Mucosa of stomach (tissue), 1 donor: ENCODE results near the gene TIMM21.
A peak's percentile ranks its signal among the peaks of the same experiment; 100 is the strongest.

ENCODE experiments used
- H3K27me3 ChIP-seq: one replicate; pipeline ENCODE4 v1.7.0; 2013; ENCODE audit warnings: mild to moderate bottlenecking, low read length; ENCODE audit not compliant: control insufficient read depth, insufficient read depth
- H3K36me3 ChIP-seq: one replicate; pipeline ENCODE4 v1.7.0; 2013; ENCODE audit warnings: low read length; ENCODE audit not compliant: control insufficient read depth, insufficient read depth
- H3K4me1 ChIP-seq: one replicate; pipeline ENCODE4 v1.7.0; 2013; ENCODE audit warnings: mild to moderate bottlenecking, low read length; ENCODE audit not compliant: control insufficient read depth, insufficient read depth
- H3K4me3 ChIP-seq: one replicate; pipeline ENCODE4 v1.7.0; 2013; ENCODE audit warnings: low read length
- H3K9ac ChIP-seq: one replicate; pipeline ENCODE4 v1.7.0; 2013; ENCODE audit warnings: mild to moderate bottlenecking, low read length, moderate library complexity
- H3K9me3 ChIP-seq: one replicate; pipeline ENCODE4 v1.7.0; 2013; ENCODE audit warnings: mild to moderate bottlenecking, low read length, moderate library complexity; ENCODE audit not compliant: control insufficient read depth
- donor health status: Pancreatic carcinoma.

TIMM21 gene

DNA sequence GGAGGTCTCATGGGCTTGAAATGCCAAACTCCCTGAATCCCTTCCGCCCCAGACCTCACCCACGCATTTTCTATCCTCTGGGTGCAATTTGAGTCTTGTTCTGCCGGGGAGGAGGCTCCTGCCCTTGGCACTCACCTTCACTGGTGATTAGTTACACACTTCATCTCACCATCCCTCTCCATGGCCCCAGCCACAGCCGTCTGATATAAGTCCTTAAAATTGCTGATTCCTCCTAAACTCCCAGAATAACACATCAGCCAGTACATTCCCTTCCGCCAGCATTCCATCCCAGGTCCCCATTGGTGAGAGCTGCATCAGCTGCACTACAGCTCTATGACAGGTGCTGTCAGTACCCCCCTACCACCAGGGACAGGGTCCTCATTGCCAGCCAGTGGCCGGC, 3.9 kb downstream of the TIMM21 start:
- no peak overlapping the region for H3K4me3 ChIP-seq
- H3K9me3 ChIP-seq: no peaks in the 10 kb centered on the region
- H3K4me1 ChIP-seq: peaks cover 6% of the 10 kb centered on the region
- peaks cover 4% of the 10 kb centered on the region for H3K36me3 ChIP-seq
- no peak overlapping the region for H3K9ac ChIP-seq
- no peaks in the 10 kb centered on the region for H3K27me3 ChIP-seq

DNA sequence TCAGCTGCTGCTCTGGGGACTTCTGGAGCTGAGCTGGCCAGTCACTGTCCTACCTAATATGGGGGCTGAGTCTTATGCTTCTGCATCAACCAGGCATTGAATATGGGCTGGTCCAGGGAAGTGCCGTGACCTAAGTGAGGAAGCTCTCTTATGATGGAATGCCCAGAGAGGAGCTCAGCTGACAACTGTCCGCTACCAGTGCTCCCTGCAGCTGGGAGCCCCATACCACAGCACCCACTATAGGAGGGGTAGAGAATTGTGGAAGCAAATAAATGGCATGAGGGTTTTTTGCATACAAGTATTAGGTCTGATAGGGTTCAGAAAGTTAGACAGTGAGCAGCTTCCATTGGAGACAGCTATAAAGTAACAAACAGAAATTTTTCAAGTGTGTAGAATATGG, 4.5 kb downstream of the TIMM21 start:
- Histone ChIP-seq H3K9me3 (no peaks in the 10 kb centered on the region), H3K36me3 (peaks cover 4% of the 10 kb centered on the region), H3K9ac (no peak overlapping the region), H3K27me3 (no peaks in the 10 kb centered on the region), H3K4me3 (no peak overlapping the region), H3K4me1 (peaks cover 6% of the 10 kb centered on the region)

DNA sequence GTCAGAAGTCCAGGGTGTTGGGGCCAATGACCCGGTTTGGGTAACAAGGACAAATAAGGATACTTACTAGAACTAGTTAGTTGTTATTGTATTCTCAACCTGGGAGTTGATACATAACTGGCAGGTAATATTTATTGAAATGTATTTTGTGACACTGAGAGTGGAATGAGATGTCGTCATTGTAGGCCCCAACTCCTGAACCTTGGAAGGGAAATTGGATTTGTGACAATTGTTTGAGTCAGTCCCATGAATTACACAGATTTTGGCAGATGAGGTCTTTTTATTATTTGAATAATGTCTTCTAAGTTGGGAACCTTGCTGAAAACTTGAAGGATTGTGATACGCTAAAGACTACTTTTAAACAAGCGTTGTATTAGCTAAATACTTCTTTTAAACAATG, 5.1 kb downstream of the TIMM21 start:
- H3K36me3 ChIP-seq: peaks cover 4% of the 10 kb centered on the region
- peaks cover 6% of the 10 kb centered on the region for H3K4me1 ChIP-seq

DNA sequence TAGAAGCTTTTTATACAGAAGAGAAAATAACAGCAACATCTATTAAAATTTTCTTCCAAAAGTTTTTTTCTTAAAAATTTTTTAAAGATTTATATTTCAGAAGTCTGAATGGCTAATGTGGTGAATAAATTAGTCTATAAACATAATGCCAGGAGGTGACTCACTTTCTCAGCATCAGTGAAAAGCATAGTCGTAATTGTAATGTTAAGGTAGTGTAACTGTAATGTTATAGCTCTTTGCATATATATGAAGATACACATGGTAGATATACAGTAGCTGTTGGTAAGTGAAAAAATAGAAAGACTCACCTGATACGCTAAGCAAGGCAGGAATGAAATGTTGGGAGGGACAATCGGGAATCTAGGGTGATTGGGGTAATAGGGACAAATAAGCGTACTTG, 5.5 kb downstream of the TIMM21 start:
- Histone ChIP-seq H3K27me3 (no peaks in the 10 kb centered on the region), H3K4me1 (peaks cover 6% of the 10 kb centered on the region), H3K36me3 (peaks cover 4% of the 10 kb centered on the region), H3K9ac (no peak overlapping the region), H3K9me3 (no peaks in the 10 kb centered on the region), H3K4me3 (no peak overlapping the region)

More for the DNA sequence above, 5.1 kb downstream of the TIMM21 start:
- Histone ChIP-seq H3K27me3 (no peaks in the 10 kb centered on the region), H3K4me3 (no peak overlapping the region), H3K9me3 (no peaks in the 10 kb centered on the region), H3K9ac (no peak overlapping the region)

DNA sequence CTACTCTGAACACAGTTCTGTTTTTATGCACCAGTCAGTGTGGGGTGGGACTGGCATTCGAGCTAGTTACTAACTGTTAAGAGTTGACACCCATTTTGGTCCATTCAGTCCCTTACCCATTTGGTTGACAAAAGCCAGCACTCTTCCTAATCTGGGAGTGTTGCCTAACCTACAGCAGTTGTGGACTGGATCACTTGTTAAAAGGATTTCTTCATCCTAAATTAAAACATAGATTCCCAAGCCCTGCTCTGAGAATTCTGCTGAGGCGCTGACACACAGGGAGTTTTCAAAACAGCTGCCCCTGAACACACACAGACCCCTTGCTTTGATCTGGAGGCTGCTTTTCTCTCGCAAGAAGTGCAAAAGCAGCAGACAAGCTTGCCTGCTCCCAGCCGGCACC, 6.4 kb downstream of the TIMM21 start:
- Histone ChIP-seq H3K4me1 (peaks cover 3% of the 10 kb centered on the region), H3K4me3 (no peak overlapping the region), H3K27me3 (no peaks in the 10 kb centered on the region), H3K36me3 (peaks cover 4% of the 10 kb centered on the region), H3K9me3 (no peaks in the 10 kb centered on the region), H3K9ac (no peak overlapping the region)

DNA sequence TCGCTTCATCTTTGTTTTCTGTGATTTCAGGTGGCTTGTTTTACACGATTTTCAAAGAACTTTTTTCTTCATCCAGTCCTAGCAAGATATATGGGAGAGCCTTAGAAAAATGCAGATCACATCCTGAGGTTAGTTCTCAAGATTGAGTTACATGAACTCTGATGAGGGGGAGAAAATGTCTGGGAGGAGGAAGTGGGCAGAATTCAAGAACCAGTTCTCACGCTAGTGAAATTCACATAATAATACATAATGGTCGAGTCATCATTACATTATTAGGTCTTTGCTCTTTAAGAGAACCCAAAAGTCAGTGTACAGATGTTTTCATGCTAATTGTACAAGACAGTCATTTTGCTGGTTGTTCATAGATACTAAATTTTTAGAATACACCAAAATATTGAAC, 7.0 kb downstream of the TIMM21 start:
- H3K9ac ChIP-seq: no peak overlapping the region
- H3K4me3 ChIP-seq: no peak overlapping the region
- no peaks in the 10 kb centered on the region for H3K27me3 ChIP-seq
- H3K4me1 ChIP-seq: no peaks in the 10 kb centered on the region
- H3K9me3 ChIP-seq: no peaks in the 10 kb centered on the region
- H3K36me3 ChIP-seq: peaks cover 4% of the 10 kb centered on the region

DNA sequence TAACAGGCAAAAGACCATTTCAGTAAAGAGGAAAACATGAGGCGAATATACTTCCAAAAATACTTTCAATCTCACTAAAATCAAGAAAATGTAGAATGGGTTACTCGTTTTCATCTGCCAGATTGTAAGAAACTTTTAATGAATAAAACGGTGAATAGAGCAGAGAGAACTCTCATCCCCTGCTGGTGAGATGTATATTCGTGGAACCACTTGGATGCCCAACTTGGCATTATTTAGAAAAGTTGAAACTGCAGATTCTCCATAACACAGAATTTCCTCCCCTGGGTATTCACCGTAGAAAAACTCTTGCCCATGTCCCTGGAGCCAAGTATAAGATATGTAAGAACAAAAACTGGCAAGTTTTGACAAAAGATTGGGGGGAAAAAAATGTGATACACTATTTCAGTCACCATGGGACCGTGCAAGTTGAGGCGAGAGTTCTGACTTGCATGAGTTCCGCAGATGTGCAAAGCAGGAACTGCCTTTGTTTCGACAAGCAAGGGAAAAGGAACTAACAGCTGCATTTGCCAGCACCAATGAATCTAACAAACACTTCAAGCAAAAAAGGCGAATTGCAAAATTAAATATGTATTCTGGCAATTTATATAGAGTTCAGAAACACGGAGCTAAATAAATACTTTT, 14.8 kb downstream of the TIMM21 start:
- Histone ChIP-seq H3K4me1 (no peaks in the 10 kb centered on the region), H3K9me3 (no peaks in the 10 kb centered on the region), H3K27me3 (no peaks in the 10 kb centered on the region), H3K9ac (no peak overlapping the region), H3K36me3 (no peaks in the 10 kb centered on the region), H3K4me3 (no peak overlapping the region)

DNA sequence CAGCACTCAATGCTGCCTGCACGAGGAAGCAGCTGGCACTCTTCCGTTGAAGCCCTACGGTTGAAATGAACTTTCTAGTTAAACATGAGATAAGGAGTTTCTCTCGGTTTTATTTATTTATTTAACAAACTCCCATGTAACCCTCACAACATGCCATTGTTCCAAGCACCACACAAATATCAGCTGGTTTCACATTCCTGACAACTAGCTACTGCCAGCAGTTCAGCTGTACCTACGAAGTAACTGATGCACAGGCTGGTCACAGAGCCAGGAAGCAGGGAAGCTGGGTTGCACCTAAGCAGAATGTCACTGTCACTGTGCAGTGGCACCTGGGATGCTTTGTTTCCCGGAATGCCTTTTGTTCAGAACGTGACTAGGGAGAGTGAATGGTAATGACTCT, 18.1 kb downstream of the TIMM21 start:
- H3K9ac ChIP-seq: no peak overlapping the region
- no peaks in the 10 kb centered on the region for H3K4me1 ChIP-seq
- no peaks in the 10 kb centered on the region for H3K36me3 ChIP-seq
- H3K27me3 ChIP-seq: no peaks in the 10 kb centered on the region
- no peaks in the 10 kb centered on the region for H3K9me3 ChIP-seq
- no peak overlapping the region for H3K4me3 ChIP-seq

DNA sequence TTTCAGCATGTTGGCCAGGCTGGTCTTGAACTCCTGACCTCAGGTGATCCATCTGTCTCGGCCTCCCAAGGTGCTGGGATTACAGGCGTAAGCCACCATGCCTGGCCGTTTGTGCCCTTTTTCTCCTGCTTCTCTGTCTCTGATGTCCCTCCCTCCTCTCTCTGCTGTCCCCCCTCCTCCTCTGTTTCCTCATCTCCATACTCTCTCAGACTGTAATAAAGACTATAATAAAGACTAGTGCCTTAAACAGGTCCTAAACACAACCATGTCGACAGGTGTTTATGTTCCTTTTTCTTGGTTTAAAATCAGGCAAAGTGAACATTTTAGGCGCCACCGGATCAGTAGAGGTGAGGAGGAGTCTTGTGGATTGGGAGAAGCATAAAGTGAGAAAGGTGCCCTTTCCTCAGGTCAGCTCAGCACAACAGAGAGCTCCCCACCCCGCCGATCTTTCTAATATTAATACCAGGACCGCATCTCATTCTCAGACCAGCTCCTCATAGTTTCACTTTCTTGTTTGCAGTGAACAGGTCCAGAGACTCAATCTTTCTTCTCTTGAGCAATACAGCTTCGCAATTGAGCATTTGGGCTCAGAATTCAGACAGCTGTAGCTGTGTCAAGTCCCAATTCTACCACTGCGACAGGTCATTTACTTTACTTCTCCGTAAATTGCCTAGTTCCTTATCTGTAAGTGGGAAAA, 23.7 kb downstream of the TIMM21 start:
- Histone ChIP-seq H3K36me3 (no peaks in the 10 kb centered on the region), H3K4me1 (no peaks in the 10 kb centered on the region), H3K4me3 (peak overlapping the region; percentile 20), H3K9me3 (no peaks in the 10 kb centered on the region), H3K9ac (peak overlapping the region; percentile 44), H3K27me3 (peaks cover 3% of the 10 kb centered on the region)

DNA sequence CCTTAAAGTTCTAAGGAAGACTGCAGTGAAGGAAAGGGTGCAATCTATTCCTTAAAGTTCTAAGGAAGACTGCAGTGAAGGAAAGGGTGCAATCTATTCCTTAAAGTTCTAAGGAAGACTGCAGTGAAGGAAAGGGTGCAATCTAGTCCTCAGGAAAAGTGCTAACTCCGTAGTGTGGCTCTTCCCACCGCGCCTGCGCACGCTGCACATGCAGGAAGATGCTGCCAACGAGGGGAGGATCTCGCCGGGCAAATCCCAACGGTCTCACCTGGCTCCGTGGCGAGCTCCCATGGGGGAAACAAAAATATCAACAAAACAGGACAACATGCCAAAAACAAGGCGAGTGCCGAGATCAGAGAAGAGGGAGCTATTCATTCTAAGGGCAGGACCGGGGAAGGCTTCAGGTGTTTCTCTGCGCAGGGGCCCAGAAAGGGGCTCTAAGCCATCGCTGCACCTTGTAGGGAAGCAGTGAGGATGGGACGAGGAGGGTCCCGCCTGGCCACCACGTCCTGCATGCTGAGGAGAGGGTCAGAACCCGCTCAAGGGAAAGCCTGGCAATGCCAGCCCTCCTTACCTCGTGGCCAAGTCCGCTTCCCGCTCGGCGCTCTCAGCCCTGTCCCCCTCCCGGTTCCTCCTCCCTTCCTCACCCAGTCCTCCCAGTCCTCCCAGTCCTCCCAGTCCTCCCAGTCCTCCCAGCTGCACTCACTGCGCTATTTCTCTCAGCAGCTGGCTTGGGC, 24.5 kb downstream of the TIMM21 start:
- no peaks in the 10 kb centered on the region for H3K4me1 ChIP-seq
- peak overlapping the region; percentile 20 for H3K4me3 ChIP-seq
- H3K27me3 ChIP-seq: peaks cover 3% of the 10 kb centered on the region
- no peaks in the 10 kb centered on the region for H3K9me3 ChIP-seq
- no peak overlapping the region for H3K9ac ChIP-seq
- H3K36me3 ChIP-seq: no peaks in the 10 kb centered on the region

DNA sequence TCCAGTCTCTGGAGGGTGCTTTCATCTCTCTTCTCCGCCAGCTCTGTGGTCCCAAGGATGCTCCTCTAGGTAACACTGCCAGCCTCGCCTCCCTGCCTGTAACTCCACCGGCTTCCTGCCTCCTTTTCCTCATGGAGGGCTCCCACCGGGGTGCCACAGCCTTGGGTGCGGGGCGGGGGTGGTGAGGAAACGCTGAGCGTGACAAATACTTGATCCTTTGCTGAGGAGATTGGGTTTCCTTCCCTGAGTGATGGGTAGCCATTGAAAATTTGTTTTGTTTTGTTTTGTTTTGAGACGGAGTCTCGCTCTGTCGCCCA, 25.1 kb downstream of the TIMM21 start:
- H3K36me3 ChIP-seq: no peaks in the 10 kb centered on the region
- no peak overlapping the region for H3K9ac ChIP-seq
- no peak overlapping the region for H3K4me3 ChIP-seq
- H3K4me1 ChIP-seq: no peaks in the 10 kb centered on the region
- no peaks in the 10 kb centered on the region for H3K9me3 ChIP-seq
- peaks cover 3% of the 10 kb centered on the region for H3K27me3 ChIP-seq

DNA sequence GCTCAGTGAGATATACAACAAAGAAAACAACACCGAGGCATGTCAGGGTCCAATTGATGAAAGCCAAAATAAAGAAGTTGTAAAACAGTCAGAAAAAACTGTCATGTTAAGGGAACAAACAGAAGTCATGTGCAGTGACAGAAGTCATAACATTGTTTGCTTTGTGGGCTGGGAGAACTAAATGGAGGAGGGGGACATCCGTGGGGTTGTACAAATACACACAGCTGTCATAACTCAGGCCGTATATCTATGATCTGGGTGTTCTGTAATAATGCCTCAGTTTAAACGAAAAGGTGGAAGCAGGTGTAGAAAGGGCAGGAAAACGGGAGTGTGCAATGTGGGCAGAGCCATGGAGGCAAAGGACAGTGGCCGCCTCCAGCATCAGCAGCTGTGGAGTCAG, 27.3 kb downstream of the TIMM21 start:
- Histone ChIP-seq H3K9ac (no peak overlapping the region), H3K9me3 (no peaks in the 10 kb centered on the region), H3K27me3 (peaks cover 3% of the 10 kb centered on the region), H3K36me3 (no peaks in the 10 kb centered on the region), H3K4me3 (no peak overlapping the region), H3K4me1 (no peaks in the 10 kb centered on the region)
